Bronchial epithelial cell (primary cell): ENCODE results near the gene CFAP107. TPM values are rescaled to one million over a fixed set of nuclear protein-coding genes. Genes with fewer than 3 reads are reported as not detected.

ENCODE experiments used
- DNase-seq: peaks from one replicate; pipeline ENCODE4 v3.0.0-alpha.2; 2010; ENCODE audit warnings: low read depth
- FAIRE-seq: peaks from 2 replicates; lab custom pipeline; 2011; peaks lifted over from hg19 to GRCh38; lab: Jason Lieb, UNC
- H3K27me3 ChIP-seq: 2 replicates; pipeline ENCODE4 v1.5.1; 2011; ENCODE audit warnings: low read length; ENCODE audit not compliant: control insufficient read depth, insufficient read depth
- H3K36me3 ChIP-seq: 2 replicates; pipeline ENCODE4 v1.5.1; 2011; ENCODE audit warnings: low read length; ENCODE audit not compliant: control insufficient read depth, insufficient read depth
- H3K4me3 ChIP-seq: 2 replicates; pipeline ENCODE4 v1.5.1; 2011; ENCODE audit warnings: mild to moderate bottlenecking, low read depth, low read length, control low read depth
- total RNA-seq: library from RNA; depleted of rRNA; stranded (reverse); fragments of >200 nt; gene quantifications from 2 replicates; pipeline ENCODE4 v1.2.1, GENCODE V29; 2014
- TF ChIP-seq, protein P1 (sequence below): IDR thresholded peaks from 2 replicates; pipeline ENCODE4 v1.5.1; 2011; ENCODE audit warnings: mild to moderate bottlenecking, moderate library complexity, low read length, control low read depth, inconsistent platforms; ENCODE audit not compliant: insufficient read depth, severe bottlenecking

CFAP107 gene
- total RNA-seq, 1 donor from 2014 or later, result not detected

DNA sequence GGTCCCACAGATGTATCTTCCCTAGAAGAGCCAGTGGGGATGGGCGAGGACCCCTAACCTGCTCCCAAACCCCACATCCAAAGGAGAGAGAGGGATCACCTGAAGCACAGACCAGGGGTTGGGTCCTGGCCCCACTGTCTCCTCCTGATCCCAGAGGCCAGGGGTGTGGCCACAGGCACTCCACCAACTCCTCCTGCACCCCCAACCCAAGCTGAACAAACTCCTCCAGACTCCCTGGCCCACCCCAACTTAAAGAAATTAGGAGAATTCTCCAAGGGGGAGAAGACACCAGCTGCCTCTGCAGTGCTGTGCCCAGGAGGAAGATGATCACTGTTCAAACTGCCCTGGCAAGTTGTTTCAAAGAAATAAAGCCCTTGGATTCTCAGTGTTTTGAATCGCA, 23.0 kb downstream of the CFAP107 start:
- TF ChIP-seq, protein P1, sequence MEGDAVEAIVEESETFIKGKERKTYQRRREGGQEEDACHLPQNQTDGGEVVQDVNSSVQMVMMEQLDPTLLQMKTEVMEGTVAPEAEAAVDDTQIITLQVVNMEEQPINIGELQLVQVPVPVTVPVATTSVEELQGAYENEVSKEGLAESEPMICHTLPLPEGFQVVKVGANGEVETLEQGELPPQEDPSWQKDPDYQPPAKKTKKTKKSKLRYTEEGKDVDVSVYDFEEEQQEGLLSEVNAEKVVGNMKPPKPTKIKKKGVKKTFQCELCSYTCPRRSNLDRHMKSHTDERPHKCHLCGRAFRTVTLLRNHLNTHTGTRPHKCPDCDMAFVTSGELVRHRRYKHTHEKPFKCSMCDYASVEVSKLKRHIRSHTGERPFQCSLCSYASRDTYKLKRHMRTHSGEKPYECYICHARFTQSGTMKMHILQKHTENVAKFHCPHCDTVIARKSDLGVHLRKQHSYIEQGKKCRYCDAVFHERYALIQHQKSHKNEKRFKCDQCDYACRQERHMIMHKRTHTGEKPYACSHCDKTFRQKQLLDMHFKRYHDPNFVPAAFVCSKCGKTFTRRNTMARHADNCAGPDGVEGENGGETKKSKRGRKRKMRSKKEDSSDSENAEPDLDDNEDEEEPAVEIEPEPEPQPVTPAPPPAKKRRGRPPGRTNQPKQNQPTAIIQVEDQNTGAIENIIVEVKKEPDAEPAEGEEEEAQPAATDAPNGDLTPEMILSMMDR, result no peak
- Histone ChIP-seq H3K36me3 (no peaks in the 10 kb centered on the region), H3K4me3 (no peak overlapping the region), H3K27me3 (no peaks in the 10 kb centered on the region)
- DNase-seq (no peak), FAIRE-seq (no peak)

DNA sequence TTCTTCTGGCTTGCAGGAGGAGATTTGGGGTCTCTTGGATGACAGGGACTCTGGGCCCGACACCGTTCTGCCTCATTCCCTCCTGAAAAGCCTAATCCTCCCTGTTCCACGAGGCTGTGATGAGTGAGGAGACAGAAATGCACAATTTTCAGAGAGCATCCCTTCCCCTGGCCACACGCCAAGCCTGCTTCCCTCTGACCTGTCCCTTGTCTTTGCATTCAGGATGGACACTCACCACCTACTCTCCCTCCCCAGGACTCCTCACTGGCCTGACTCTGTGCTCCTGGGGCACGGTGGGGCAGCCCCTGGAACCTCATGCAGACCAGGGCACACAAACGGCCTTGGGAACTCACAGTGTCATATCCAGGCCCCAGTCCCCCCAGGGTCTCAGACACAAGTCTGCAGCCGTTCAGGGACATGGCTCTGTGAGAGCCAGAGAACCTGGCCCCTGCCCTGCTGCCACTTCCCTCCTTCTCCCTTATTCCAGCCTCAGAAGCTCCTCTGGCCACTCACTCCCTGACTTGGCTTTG, 24.0 kb downstream of the CFAP107 start:
- TF ChIP-seq, protein P1, result no peak
- FAIRE-seq (no peak), DNase-seq (no peak)
- Histone ChIP-seq H3K4me3 (no peak overlapping the region), H3K27me3 (no peaks in the 10 kb centered on the region), H3K36me3 (no peaks in the 10 kb centered on the region)

DNA sequence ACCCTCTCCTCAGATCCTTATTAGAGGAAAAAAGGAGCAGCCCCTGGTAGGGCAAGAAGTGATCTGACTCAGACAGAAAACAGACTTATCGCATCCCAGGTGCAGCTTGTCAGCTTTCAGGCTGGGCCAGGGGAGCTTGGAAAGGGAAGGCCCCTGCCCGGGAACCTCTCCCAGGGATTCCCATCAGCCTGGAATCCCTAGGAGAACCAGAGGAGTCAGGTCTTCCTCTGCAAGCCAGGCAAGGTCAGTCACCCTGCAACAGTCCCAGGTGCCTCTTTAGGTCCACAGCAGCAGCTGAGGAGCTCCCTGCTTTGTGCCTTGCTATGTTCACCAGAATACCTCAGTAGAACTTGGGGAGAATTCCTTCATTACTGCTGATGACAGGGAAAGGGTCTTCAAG, 24.6 kb downstream of the CFAP107 start:
- TF ChIP-seq, protein P1, result no peak
- DNase-seq, result no peak
- Histone ChIP-seq H3K27me3 (no peaks in the 10 kb centered on the region), H3K4me3 (no peak overlapping the region), H3K36me3 (no peaks in the 10 kb centered on the region)
- no peak for FAIRE-seq

DNA sequence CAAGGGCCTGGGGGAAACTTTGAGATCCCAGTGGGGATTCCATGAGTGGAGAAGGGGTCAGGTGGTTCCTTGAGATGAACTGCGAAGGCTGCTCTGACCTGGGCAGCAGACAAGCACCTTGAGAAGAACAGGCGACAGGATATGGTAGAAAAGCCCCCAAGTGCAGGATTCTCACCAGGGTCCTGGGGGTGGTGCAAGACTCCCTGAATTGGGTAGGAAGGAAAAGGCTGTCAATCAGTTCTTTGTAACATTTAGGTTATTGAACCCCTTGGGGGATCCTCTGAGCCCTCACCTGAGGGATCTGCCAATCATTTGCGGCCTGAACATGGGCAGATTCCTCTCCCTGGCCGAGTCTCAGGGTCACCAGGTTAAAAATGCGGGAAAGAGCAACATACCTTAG, 25.2 kb downstream of the CFAP107 start:
- Histone ChIP-seq H3K36me3 (no peaks in the 10 kb centered on the region), H3K27me3 (no peaks in the 10 kb centered on the region), H3K4me3 (no peak overlapping the region)
- no peak for DNase-seq
- TF ChIP-seq, protein P1, result no peak
- FAIRE-seq, result no peak

DNA sequence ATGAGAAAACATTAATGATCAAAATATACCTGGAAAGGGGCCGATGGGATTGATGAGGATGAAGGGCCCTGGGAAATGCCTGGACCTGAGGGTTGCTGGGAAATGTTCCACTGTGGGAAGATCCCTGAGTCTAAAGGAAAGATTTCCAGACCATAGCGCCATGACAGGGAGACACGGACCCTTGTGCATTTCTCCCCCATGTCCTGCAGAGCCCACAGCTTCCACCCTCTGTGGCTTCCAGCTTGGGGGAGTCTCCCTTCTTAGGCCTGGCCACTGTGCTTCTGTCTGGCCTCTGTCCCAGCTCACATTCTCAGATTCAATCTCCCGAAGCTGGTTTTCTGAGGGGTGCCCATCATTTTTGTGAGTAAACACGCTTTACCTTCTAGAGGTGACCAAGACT, 26.5 kb downstream of the CFAP107 start:
- FAIRE-seq (no peak), DNase-seq (no peak)
- H3K36me3 ChIP-seq, result no peaks in the 10 kb centered on the region
- H3K27me3 ChIP-seq, result no peaks in the 10 kb centered on the region
- TF ChIP-seq, protein P1, result no peak
- H3K4me3 ChIP-seq, result no peak overlapping the region

DNA sequence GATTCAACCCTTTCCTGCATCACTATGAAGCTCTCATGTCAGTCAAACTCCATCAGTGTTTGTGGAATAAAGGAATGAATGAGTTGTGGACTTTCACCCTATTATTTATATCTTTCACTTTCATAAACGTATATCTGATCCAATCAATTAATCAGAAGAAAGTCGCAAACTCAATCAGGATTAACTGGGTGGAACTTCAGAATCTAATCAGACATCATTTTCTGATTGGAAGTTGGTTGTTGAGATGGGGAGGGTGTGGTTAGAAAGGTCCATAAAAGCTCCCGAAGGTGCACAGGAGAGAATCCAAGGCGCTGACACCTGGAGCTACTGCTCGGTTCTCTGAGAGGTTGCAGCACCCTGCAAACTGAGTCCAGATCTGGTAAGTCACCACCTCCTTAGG, 27.4 kb downstream of the CFAP107 start, which contains the start of gene PRAMEF12:
Gene PRAMEF12, plus strand, starts transcription at position 301 of the 400 bp plus-strand sequence. CDS start 1,130 bp downstream, outside the sequence.
- DNase-seq (no peak), FAIRE-seq (no peak)
- Histone ChIP-seq H3K27me3 (no peaks in the 10 kb centered on the region), H3K4me3 (no peak within 1 kb of the TSS), H3K36me3 (no peaks in the 10 kb centered on the region)
- TF ChIP-seq, protein P1, result no peak
